GM12878 (cell line): ENCODE data around the gene UST. TPM values are rescaled to one million over a fixed set of nuclear protein-coding genes. Genes with fewer than 3 reads are reported as not detected.
A peak's percentile ranks its signal among the peaks of the same experiment; 100 is the strongest.

Experiments used
- ATAC-seq: fragments of 200-7000 bp; cut with Tn5 transposase; 3 replicates; pipeline ENCODE4 v1.9.1; 2020; ENCODE audit warnings: mild to moderate bottlenecking, moderate library complexity
- BruUV-seq: library from RNA; stranded (reverse); fragments of 400-500 nt; replicated peaks from 2 replicates; lab custom pipeline; 2021; lab: Mats Ljungman, UMichigan
- CTCF ChIA-PET: fragments of 300-600 bp; sonication (Branson Sonifier 250); formaldehyde crosslinking; extraction: SDS; loops from one replicate; lab custom pipeline; 2021; ENCODE audit warnings: inconsistent platforms; lab: Yijun Ruan, JAX
- POLR2A ChIA-PET: fragments of 350-600 bp; formaldehyde crosslinking; extraction: SDS; loops from one replicate; lab custom pipeline; 2021; ENCODE audit warnings: inconsistent platforms; lab: Charles Lee
- RAD21 ChIA-PET: fragments of 300-600 bp; sonication (Branson Sonifier 250); formaldehyde crosslinking; loops from one replicate; lab custom pipeline; 2023; ENCODE audit warnings: antibody characterized with exemption; ENCODE audit not compliant: unreplicated experiment; lab: Charles Lee
- SMC1A ChIA-PET: fragments of 300-600 bp; sonication (Branson Sonifier 250); formaldehyde crosslinking; loops from one replicate; lab custom pipeline; 2023; ENCODE audit not compliant: unreplicated experiment, uncharacterized antibody; lab: Charles Lee
- DNase-seq: peaks from one replicate; pipeline ENCODE4 v3.0.0-alpha.2; 2011; ENCODE audit warnings: low read depth, low spot score
- FAIRE-seq: peaks from 3 replicates; lab custom pipeline; 2011; peaks lifted over from hg19 to GRCh38; lab: Jason Lieb, UNC
- H2AFZ ChIP-seq: 2 replicates; pipeline ENCODE4 v1.6.0; 2011; ENCODE audit warnings: low read depth, low read length, control low read depth; ENCODE audit not compliant: control insufficient read depth
- H3K27ac ChIP-seq: 2 replicates; pipeline ENCODE4 v1.5.1; 2011; ENCODE audit warnings: control low read depth; ENCODE audit not compliant: control insufficient read depth, insufficient read depth
- H3K27me3 ChIP-seq, 2 experiments: replicated peaks in 1 of 2; 2 replicates each; pipeline versions ENCODE4 v1.6.0 to v1.6.1; 2011; ENCODE audit warnings: low read length in 1 of 2; ENCODE audit not compliant: control insufficient read depth in 2 of 2, insufficient read depth in 2 of 2
- H3K36me3 ChIP-seq, 2 experiments: 2 replicates each; pipeline ENCODE4 v1.5.1; 2011; ENCODE audit warnings: low read length in 1 of 2; ENCODE audit not compliant: control insufficient read depth in 2 of 2, insufficient read depth in 2 of 2
- H3K4me1 ChIP-seq: 2 replicates; pipeline ENCODE4 v1.6.1; 2011; ENCODE audit warnings: mild to moderate bottlenecking, low read length, moderate library complexity, mixed read lengths; ENCODE audit not compliant: control insufficient read depth, insufficient read depth
- H3K4me2 ChIP-seq: 2 replicates; pipeline ENCODE4 v1.6.0; 2011; ENCODE audit warnings: control low read depth; ENCODE audit not compliant: control insufficient read depth, insufficient read depth
- H3K4me3 ChIP-seq: fragments of 200-600 bp; sonication (generic); 2 replicates; pipeline ENCODE4 v1.5.1; 2016
- H3K79me2 ChIP-seq: 2 replicates; pipeline ENCODE4 v1.6.0; 2011; ENCODE audit warnings: low read length; ENCODE audit not compliant: control insufficient read depth, insufficient read depth
- H3K9ac ChIP-seq: 2 replicates; pipeline ENCODE4 v1.8.0; 2011; ENCODE audit warnings: low read length, control low read depth, mixed read lengths; ENCODE audit not compliant: control insufficient read depth, insufficient read depth
- H3K9me3 ChIP-seq: replicated peaks from 3 replicates; pipeline ENCODE4 v1.5.1; 2011; ENCODE audit warnings: mild to moderate bottlenecking, low read length; ENCODE audit not compliant: control insufficient read depth, insufficient read depth
- H4K20me1 ChIP-seq: 2 replicates; pipeline ENCODE4 v1.6.0; 2011; ENCODE audit not compliant: control insufficient read depth, insufficient read depth
- BHLHE40 ChIP-seq, 2 experiments: fragments of 450-650 bp in 1 of 2; IDR thresholded peaks; 2 replicates each; pipeline ENCODE4 v1.6.1; 2011 to 2017; ENCODE audit warnings: low read depth in 2 of 2, borderline replicate concordance in 1 of 2, improper control_type of control experiment in 1 of 2, low read length in 1 of 2, mild to moderate bottlenecking in 1 of 2
- CHD1 ChIP-seq: IDR thresholded peaks from 2 replicates; pipeline ENCODE4 v1.6.1; 2012; ENCODE audit warnings: low read depth, low read length, improper control_type of control experiment
- EED ChIP-seq: sonication (generic); IDR thresholded peaks from 2 replicates; pipeline ENCODE4 v1.6.1; 2016; ENCODE audit warnings: antibody characterized with exemption, low read depth
- GATAD2B ChIP-seq: fragments of 450-650 bp; conservative IDR thresholded peaks from 2 replicates; pipeline ENCODE4 v1.6.1; 2017; ENCODE audit warnings: low read depth, mild to moderate bottlenecking, moderate library complexity
- HCFC1 ChIP-seq: fragments of 150-350 bp; IDR thresholded peaks from 2 replicates; pipeline ENCODE4 v1.6.1; 2014; ENCODE audit warnings: low read length
- KDM1A ChIP-seq: fragments of 200-600 bp; sonication (generic); IDR thresholded peaks from 2 replicates; pipeline ENCODE4 v1.6.1; 2016; ENCODE audit warnings: borderline replicate concordance
- NFYA ChIP-seq: IDR thresholded peaks from 2 replicates; pipeline ENCODE4 v1.6.1; 2011; ENCODE audit warnings: low read depth, mild to moderate bottlenecking, low read length, improper control_type of control experiment, borderline replicate concordance
- NKRF ChIP-seq: fragments of 450-650 bp; conservative IDR thresholded peaks from 2 replicates; pipeline ENCODE4 v1.6.1; 2017; ENCODE audit warnings: mild to moderate bottlenecking, moderate library complexity
- RAD21 ChIP-seq: IDR thresholded peaks from 2 replicates; pipeline ENCODE4 v1.6.1; 2011; ENCODE audit warnings: mild to moderate bottlenecking, low read depth, low read length, moderate library complexity; ENCODE audit not compliant: insufficient read depth
- SMC3 ChIP-seq: IDR thresholded peaks from 2 replicates; pipeline ENCODE4 v1.6.1; 2011; ENCODE audit warnings: low read length, improper control_type of control experiment, borderline replicate concordance
- SPI1 ChIP-seq: IDR thresholded peaks from 2 replicates; pipeline ENCODE4 v1.6.1; 2011; ENCODE audit warnings: low read depth, mild to moderate bottlenecking, low read length, moderate library complexity, borderline replicate concordance; ENCODE audit not compliant: insufficient read depth
- SREBF2 ChIP-seq: IDR thresholded peaks from 2 replicates; pipeline ENCODE4 v1.6.1; 2012; ENCODE audit warnings: mild to moderate bottlenecking, low read length
- WRNIP1 ChIP-seq: IDR thresholded peaks from 2 replicates; pipeline ENCODE4 v1.6.1; 2011; ENCODE audit warnings: low read depth, low read length, improper control_type of control experiment, borderline replicate concordance
- ZBED1 ChIP-seq: IDR thresholded peaks from 2 replicates; pipeline ENCODE4 v1.6.1; 2016; ENCODE audit warnings: borderline replicate concordance
- ZNF207 ChIP-seq: fragments of 450-650 bp; IDR thresholded peaks from 2 replicates; pipeline ENCODE4 v1.6.1; 2014; ENCODE audit warnings: antibody characterized with exemption, mild to moderate bottlenecking, borderline replicate concordance
- WGBS: methylation state at CpG from one replicate; pipeline ENCODE4 v1.1.6; 2016; ENCODE audit warnings: low lambda C conversion rate; ENCODE audit not compliant: insufficient replicate concordance, insufficient coverage; ENCODE audit errors: missing lambda C conversion rate; 5-methylcytosine and 5-hydroxymethylcytosine counted together
- in situ Hi-C: fragments of 300-500 bp; cut with MboI; formaldehyde crosslinking; loops from 9 replicates; pipeline ENCODE4 v1.14.3; 2018; ENCODE audit warnings: mixed read lengths
- intact Hi-C: fragments of 100-400 bp; cut with micrococcal nuclease; formaldehyde crosslinking; loops from one replicate; pipeline ENCODE4 v1.14.2; 2022; ENCODE audit not compliant: unreplicated experiment
- polyA plus RNA-seq, 11 experiments: library from polyadenylated mRNA; depleted of rRNA in 4 of 11; unstranded in 6 of 11; stranded (reverse) in 5 of 11; fragments of >200 nt; fragmentation: Nextera tagmentation in 4 of 11; fragmentation: Illumina TruSeq in 1 of 11; extraction: Ambion mirVana in 4 of 11; extraction: Trizol in 1 of 11; gene quantifications; 1 replicate in 1 of 11; 2 replicates in 10 of 11; pipeline versions ENCODE4 v1.2.1 to v1.2.3, GENCODE V29; 2011 to 2016; ENCODE audit warnings: inconsistent platforms in 2 of 11, missing spikeins in 2 of 11, low read depth in 1 of 11
- total RNA-seq, 4 experiments: library from RNA; depleted of rRNA in 3 of 4; stranded (reverse); fragments of >200 nt in 3 of 4; fragmentation: Illumina TruSeq in 1 of 4; extraction: Trizol in 1 of 4; gene quantifications; 2 replicates each; pipeline versions ENCODE4 v1.2.1 to v1.2.3, GENCODE V29; 2013 to 2021
- TF ChIP-seq, protein P1 (sequence below): IDR thresholded peaks from 2 replicates; pipeline ENCODE4 v1.6.1; 2011; ENCODE audit warnings: mild to moderate bottlenecking, low read depth, low read length, moderate library complexity; ENCODE audit not compliant: insufficient replicate concordance
- TF ChIP-seq, protein P2 (sequence below): fragments of 150-350 bp; IDR thresholded peaks from 2 replicates; pipeline ENCODE4 v1.6.1; 2016; ENCODE audit warnings: low read depth, low read length

The UST gene
- total and polyA plus RNA-seq, 10 of the 15 experiments (the other 5 are each of a cell fraction or from before 2014, with no cell fraction given), result 0.74 to 43.3 (median 2.2) TPM

DNA sequence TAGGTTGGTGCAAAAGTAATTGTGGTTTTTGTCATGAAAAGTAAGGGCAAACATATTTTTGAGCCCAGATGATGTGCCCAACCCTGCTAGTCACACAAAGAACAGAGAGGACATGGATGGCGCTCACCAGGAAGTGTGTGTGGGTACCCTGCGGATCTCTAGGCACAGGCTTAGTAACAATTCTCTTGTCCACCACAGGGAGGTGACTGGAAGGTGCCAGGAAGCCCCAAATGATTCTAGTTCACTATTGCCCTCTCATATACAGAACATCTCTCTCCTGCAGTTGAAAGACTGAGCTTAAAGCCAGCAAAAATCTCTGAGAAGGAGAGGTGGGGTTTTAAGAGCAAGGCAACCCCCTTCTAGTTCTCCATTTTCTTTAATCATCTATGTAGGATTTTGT, 298.6 kb downstream of the UST start:
- in situ Hi-C loops (no loop called here), intact Hi-C loops (loop anchor here (1.0 kb wide), 2 partner anchors 10 to 12 kb away; no protein-coding TSS in a partner anchor)
- H3K36me3 ChIP-seq, result no peaks in the 10 kb centered on the region
- H3K4me1 ChIP-seq, result peaks cover 46% of the 10 kb centered on the region
- no peaks in the 10 kb centered on the region; the same call in 1 of the 2 replicates for H3K79me2 ChIP-seq
- H3K27me3 ChIP-seq, result no peaks in the 10 kb centered on the region
- no peak overlapping the region; the same call in 1 of the 2 replicates for H3K4me3 ChIP-seq
- DNase-seq, result no peak
- no peaks in the 10 kb centered on the region for H4K20me1 ChIP-seq
- CTCF ChIA-PET, result interaction anchor here (0.8 to 10.9 kb wide), 17 partner anchors 10 to 472 kb away, joined by 3 to 228 read pairs (median 6); no protein-coding TSS in a partner anchor
- RAD21 ChIA-PET, result interaction anchor here (0.8 to 10.1 kb wide), 22 partner anchors 14 to 439 kb away, joined by 3 to 379 read pairs (median 6); partner anchors contain the start of genes TAB2 and ZC3H12D
- POLR2A ChIA-PET, result interaction anchor here (0.7 to 10.3 kb wide), 10 partner anchors 13 to 444 kb away, joined by 3 to 298 read pairs (median 4); no protein-coding TSS in a partner anchor
- ATAC-seq, result peak; percentile 95
- 27% methylated on average over 2 of the region's 2 CpGs for WGBS
- H3K9me3 ChIP-seq, result no peaks in the 10 kb centered on the region; the same call in 2 of the 3 replicates
- no TSS peak for BruUV-seq
- FAIRE-seq, result no peak
- SMC1A ChIA-PET, result interaction anchor here (0.9 to 26.9 kb wide), 16 partner anchors 12 to 472 kb away, joined by 3 to 1060 read pairs (median 9); no protein-coding TSS in a partner anchor
- peak overlapping the region; percentile 45 for H3K27ac ChIP-seq
- H3K9ac ChIP-seq, result no peak overlapping the region
- peak overlapping the region; percentile 40; the same call in 1 of the 2 replicates for H2AFZ ChIP-seq
- peak overlapping the region; percentile 53 for H3K4me2 ChIP-seq
- TF ChIP-seq GATAD2B, result no peak
- no peak for TF ChIP-seq ZBED1
- TF ChIP-seq, protein P1, sequence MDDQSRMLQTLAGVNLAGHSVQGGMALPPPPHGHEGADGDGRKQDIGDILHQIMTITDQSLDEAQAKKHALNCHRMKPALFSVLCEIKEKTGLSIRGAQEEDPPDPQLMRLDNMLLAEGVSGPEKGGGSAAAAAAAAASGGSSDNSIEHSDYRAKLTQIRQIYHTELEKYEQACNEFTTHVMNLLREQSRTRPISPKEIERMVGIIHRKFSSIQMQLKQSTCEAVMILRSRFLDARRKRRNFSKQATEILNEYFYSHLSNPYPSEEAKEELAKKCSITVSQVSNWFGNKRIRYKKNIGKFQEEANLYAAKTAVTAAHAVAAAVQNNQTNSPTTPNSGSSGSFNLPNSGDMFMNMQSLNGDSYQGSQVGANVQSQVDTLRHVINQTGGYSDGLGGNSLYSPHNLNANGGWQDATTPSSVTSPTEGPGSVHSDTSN, result no peak
- TF ChIP-seq SREBF2, result no peak
- TF ChIP-seq RAD21, result peak; percentile 55
- TF ChIP-seq CHD1, result 0 out of 2 replicates have a peak, but pooled peaks have one; percentile 20
- peak; percentile 48; the same call in 1 of the 2 replicates for TF ChIP-seq SMC3
- TF ChIP-seq, protein P2, sequence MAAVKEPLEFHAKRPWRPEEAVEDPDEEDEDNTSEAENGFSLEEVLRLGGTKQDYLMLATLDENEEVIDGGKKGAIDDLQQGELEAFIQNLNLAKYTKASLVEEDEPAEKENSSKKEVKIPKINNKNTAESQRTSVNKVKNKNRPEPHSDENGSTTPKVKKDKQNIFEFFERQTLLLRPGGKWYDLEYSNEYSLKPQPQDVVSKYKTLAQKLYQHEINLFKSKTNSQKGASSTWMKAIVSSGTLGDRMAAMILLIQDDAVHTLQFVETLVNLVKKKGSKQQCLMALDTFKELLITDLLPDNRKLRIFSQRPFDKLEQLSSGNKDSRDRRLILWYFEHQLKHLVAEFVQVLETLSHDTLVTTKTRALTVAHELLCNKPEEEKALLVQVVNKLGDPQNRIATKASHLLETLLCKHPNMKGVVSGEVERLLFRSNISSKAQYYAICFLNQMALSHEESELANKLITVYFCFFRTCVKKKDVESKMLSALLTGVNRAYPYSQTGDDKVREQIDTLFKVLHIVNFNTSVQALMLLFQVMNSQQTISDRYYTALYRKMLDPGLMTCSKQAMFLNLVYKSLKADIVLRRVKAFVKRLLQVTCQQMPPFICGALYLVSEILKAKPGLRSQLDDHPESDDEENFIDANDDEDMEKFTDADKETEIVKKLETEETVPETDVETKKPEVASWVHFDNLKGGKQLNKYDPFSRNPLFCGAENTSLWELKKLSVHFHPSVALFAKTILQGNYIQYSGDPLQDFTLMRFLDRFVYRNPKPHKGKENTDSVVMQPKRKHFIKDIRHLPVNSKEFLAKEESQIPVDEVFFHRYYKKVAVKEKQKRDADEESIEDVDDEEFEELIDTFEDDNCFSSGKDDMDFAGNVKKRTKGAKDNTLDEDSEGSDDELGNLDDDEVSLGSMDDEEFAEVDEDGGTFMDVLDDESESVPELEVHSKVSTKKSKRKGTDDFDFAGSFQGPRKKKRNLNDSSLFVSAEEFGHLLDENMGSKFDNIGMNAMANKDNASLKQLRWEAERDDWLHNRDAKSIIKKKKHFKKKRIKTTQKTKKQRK, result no peak
- TF ChIP-seq EED, result 0 out of 2 replicates have a peak, but pooled peaks have one; percentile 27
- TF ChIP-seq WRNIP1, result no peak
- TF ChIP-seq KDM1A, result no peak
- 0 out of 2 replicates have a peak, but pooled peaks have one; percentile 5 for TF ChIP-seq SPI1
- TF ChIP-seq NKRF, result no peak
- TF ChIP-seq HCFC1, result no peak
- TF ChIP-seq BHLHE40 (IDR thresholded peaks at IDR 0.05; ENCODE audit: borderline replicate concordance in 1 of 2, low read depth in 2 of 2, low read length in 1 of 2), result no peak
- TF ChIP-seq ZNF207, result no peak
- TF ChIP-seq NFYA, result no peak
